ENCODE data around the gene LRP6. TPM values are rescaled to one million over a fixed set of nuclear protein-coding genes. Genes with fewer than 3 reads are reported as not detected.

Gene LRP6
- total RNA-seq, 1 donor from 2014 or later, result 18.7 TPM

DNA sequence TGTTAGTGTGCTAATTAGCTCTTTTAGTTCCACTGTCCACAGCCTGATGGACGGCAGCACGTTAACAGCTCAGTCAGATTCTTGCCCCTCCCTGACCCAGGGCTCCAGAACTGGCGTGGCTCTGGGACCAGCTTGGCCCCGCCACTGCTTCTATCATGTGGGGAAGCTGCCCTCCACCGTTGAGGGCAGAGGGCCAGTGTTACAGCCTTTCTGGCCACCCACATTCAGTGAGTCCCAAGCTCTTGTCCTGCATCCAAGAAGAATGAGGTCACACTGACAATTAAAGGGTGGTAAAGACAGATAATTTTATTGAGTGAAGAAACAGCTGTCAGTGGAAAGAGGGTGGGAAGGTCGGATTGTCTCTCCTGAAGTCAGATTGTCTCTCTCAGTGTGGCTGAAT is 159.2 kb downstream of the LRP6 start:
- H3K4me3 ChIP-seq, result no peak overlapping the region
- no peak overlapping the region for H3K27ac ChIP-seq (replicated peaks)
- no peaks in the 10 kb centered on the region for H3K4me1 ChIP-seq
- intact Hi-C loops (cut with micrococcal nuclease), result no loop called here
- no peak for DNase-seq
- TF ChIP-seq, protein P1, sequence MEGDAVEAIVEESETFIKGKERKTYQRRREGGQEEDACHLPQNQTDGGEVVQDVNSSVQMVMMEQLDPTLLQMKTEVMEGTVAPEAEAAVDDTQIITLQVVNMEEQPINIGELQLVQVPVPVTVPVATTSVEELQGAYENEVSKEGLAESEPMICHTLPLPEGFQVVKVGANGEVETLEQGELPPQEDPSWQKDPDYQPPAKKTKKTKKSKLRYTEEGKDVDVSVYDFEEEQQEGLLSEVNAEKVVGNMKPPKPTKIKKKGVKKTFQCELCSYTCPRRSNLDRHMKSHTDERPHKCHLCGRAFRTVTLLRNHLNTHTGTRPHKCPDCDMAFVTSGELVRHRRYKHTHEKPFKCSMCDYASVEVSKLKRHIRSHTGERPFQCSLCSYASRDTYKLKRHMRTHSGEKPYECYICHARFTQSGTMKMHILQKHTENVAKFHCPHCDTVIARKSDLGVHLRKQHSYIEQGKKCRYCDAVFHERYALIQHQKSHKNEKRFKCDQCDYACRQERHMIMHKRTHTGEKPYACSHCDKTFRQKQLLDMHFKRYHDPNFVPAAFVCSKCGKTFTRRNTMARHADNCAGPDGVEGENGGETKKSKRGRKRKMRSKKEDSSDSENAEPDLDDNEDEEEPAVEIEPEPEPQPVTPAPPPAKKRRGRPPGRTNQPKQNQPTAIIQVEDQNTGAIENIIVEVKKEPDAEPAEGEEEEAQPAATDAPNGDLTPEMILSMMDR (IDR thresholded peaks at IDR 0.05; ENCODE audit: borderline replicate concordance), result no peak
- peaks cover 12% of the 10 kb centered on the region for H3K36me3 ChIP-seq
- no peaks in the 10 kb centered on the region for H3K27me3 ChIP-seq (ENCODE audit: low read depth)
- H3K9me3 ChIP-seq (replicated peaks), result peaks cover 35% of the 10 kb centered on the region

DNA sequence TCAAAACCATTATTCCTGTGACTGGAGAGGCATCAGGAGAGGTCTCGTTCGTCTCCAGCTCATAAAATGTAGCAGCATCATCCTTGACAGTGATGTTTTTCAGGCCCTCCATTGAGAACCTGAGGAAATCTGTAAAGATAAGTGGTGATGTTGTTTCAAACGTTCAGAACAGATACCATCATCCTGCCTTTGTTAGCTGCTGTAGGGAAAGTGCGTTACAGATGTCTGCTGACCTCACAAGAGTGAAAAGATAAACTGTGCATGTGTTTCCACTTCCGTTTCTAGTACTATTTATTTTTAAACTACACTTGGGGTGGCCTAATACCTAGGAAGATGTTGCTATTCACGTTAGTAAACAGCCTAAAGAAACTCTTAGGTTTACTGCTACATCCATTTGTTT is 167.7 kb downstream of the LRP6 start:
- Histone ChIP-seq H3K27me3 (ENCODE audit: low read depth) (no peaks in the 10 kb centered on the region), H3K9me3 (replicated peaks) (peaks cover 1% of the 10 kb centered on the region), H3K27ac (replicated peaks) (no peak overlapping the region), H3K36me3 (peaks cover 4% of the 10 kb centered on the region), H3K4me3 (no peak overlapping the region), H3K4me1 (peaks cover 11% of the 10 kb centered on the region)
- no peak for DNase-seq
- TF ChIP-seq, protein P1 (IDR thresholded peaks at IDR 0.05; ENCODE audit: borderline replicate concordance), result no peak
- intact Hi-C loops (cut with micrococcal nuclease), result no loop called here

DNA sequence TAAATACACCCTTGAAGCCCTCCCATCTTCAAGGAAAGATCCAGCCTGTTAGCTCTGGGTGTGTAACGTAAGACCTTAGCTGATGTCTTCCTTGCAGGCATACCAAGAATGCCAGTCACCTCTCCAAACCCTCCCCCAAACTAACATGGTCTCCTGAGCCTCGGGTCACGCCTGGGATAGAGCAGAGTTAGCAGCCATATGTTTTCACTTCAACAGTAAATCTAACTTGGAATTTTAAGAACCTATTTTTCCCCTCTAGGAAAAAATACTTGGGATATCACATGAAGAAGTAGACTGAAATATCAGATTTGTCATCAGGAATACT is 168.2 kb downstream of the LRP6 start:
- no peak overlapping the region for H3K27ac ChIP-seq (replicated peaks)

DNA sequence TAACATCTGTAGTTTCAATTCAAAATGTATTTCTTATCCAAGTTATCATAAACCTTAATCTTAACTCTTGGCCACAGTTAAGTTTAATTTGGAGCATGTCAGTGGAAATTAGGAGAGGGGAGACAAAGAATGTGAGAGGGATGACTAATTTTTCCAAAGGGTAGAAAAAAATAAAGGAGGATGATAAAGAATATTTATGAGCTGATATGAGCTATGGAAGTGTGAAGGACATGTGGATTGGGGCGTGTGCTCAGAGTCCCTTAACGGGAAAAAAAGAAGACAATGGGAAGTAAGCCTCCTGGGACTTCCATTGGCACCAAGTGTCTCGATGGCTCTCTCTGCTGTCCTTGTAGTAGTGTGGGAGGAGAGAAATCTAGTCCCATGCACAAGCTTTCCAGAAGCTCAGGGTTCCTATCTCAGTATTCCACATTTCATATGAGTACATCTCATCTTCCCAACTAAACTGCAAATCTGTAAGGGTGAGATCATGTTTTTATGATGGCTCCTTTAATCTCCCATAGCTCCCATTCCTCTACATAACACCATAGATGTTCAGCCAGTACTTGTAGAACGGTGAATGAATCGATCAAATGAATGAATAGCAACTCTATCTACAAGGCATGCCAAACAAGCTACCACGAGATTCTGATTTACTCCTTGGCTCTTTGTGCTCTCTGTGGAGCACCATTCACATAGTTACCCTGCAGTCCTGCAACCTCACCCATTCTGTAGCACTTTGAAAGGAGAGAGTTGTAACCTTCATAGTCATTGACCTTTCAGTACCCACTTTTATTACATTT is 168.8 kb downstream of the LRP6 start:
- H3K27ac ChIP-seq (replicated peaks), result no peak overlapping the region
- peaks cover 11% of the 10 kb centered on the region for H3K4me1 ChIP-seq
- no peak overlapping the region for H3K4me3 ChIP-seq
- TF ChIP-seq, protein P1 (IDR thresholded peaks at IDR 0.05; ENCODE audit: borderline replicate concordance), result no peak
- H3K36me3 ChIP-seq, result no peaks in the 10 kb centered on the region
- no peak for DNase-seq
- no peaks in the 10 kb centered on the region for H3K27me3 ChIP-seq (ENCODE audit: low read depth)
- no peaks in the 10 kb centered on the region for H3K9me3 ChIP-seq (replicated peaks)
- intact Hi-C loops (cut with micrococcal nuclease), result no loop called here

More for the DNA sequence above, 168.2 kb downstream of the LRP6 start:
- Histone ChIP-seq H3K27me3 (ENCODE audit: low read depth) (no peaks in the 10 kb centered on the region), H3K36me3 (no peaks in the 10 kb centered on the region), H3K4me3 (no peak overlapping the region), H3K4me1 (peaks cover 11% of the 10 kb centered on the region), H3K9me3 (replicated peaks) (no peaks in the 10 kb centered on the region)
- TF ChIP-seq, protein P1 (IDR thresholded peaks at IDR 0.05; ENCODE audit: borderline replicate concordance), result no peak
- DNase-seq, result no peak
- intact Hi-C loops (cut with micrococcal nuclease), result no loop called here

DNA sequence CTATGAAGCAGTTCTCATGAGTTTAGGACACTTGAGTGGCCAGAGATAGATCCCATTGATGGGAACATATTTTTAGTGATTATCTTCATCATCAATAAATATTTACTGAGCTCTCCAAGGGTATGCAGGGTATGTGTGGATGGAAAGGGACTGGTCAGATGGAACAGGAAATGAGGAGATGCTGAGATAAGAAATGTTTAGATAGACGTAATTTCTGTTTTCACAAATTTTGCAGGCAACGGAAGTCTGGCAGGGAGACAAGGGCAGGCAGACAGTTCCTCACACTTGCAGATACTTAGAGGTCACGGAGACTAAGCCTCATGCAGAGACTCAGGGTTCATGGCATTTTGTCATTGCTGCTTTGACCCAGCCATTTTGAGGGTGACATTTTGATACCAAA is 171.8 kb downstream of the LRP6 start:
- TF ChIP-seq, protein P1 (IDR thresholded peaks at IDR 0.05; ENCODE audit: borderline replicate concordance), result no peak
- no peak overlapping the region for H3K27ac ChIP-seq (replicated peaks)
- intact Hi-C loops (cut with micrococcal nuclease), result no loop called here
- peaks cover 15% of the 10 kb centered on the region for H3K4me1 ChIP-seq
- no peak for DNase-seq
- no peaks in the 10 kb centered on the region for H3K36me3 ChIP-seq
- no peak overlapping the region for H3K4me3 ChIP-seq
- no peaks in the 10 kb centered on the region for H3K9me3 ChIP-seq (replicated peaks)
- peaks cover 9% of the 10 kb centered on the region for H3K27me3 ChIP-seq (ENCODE audit: low read depth)
